Uterus (tissue), 2 donors: ENCODE data around the gene EEF1A1.

Experiments used
- CTCF ChIP-seq, 4 experiments: fragments of 200-600 bp in 2 of 4; fragments of 450-650 bp in 2 of 4; sonication (generic) in 2 of 4; IDR thresholded peaks; one replicate each; pipeline ENCODE4 v1.5.1; 2016 to 2019; ENCODE audit warnings: antibody characterized with exemption in 4 of 4, mild to moderate bottlenecking in 2 of 4, moderate library complexity in 1 of 4
- POLR2A ChIP-seq, 2 donors: fragments of 450-650 bp; IDR thresholded peaks; one replicate each; pipeline ENCODE4 v1.6.1; 2016; ENCODE audit warnings: antibody characterized with exemption in 2 of 2, mild to moderate bottlenecking in 1 of 2, moderate library complexity in 1 of 2

GRCh38 chr6:73562558-73562957, 41.7 kb upstream of the EEF1A1 start:
- TF ChIP-seq CTCF (IDR thresholded peaks at IDR 0.05) (no peak), POLR2A (IDR thresholded peaks at IDR 0.05) (no peak)
